Lower leg skin (tissue), 3 donors: ENCODE measurements around the gene PLEKHG3.

Experiments
- CTCF ChIP-seq, 3 donors: fragments of 450-650 bp; IDR thresholded peaks; one replicate each; pipeline ENCODE4 v1.5.1; 2016; ENCODE audit warnings: antibody characterized with exemption in 3 of 3, mild to moderate bottlenecking in 3 of 3, moderate library complexity in 2 of 3
- POLR2A ChIP-seq, 2 donors: fragments of 450-650 bp; IDR thresholded peaks; one replicate each; pipeline ENCODE4 v1.6.1; 2016 to 2017; ENCODE audit warnings: antibody characterized with exemption in 2 of 2, mild to moderate bottlenecking in 1 of 2, moderate library complexity in 1 of 2

GRCh38 chr14:64721391-64721791 is 17.2 kb downstream of the PLEKHG3 start:
- no peak for TF ChIP-seq CTCF (IDR thresholded peaks at IDR 0.05)
- no peak for TF ChIP-seq POLR2A (IDR thresholded peaks at IDR 0.05)
